CD4-positive, alpha-beta T cell treated with Interleukin-15 for 1 hour (primary cell): ENCODE measurements around the gene ZNF280B.
"Not testable (repeated sequence)": the region's sequence is repeated elsewhere in the genome, so short reads cannot be mapped to it uniquely, and the experiment has no call there.

Experiments used
- DNase-seq: peaks from one replicate; pipeline ENCODE4 v3.0.0-alpha.2; 2020

The ZNF280B gene

DNA sequence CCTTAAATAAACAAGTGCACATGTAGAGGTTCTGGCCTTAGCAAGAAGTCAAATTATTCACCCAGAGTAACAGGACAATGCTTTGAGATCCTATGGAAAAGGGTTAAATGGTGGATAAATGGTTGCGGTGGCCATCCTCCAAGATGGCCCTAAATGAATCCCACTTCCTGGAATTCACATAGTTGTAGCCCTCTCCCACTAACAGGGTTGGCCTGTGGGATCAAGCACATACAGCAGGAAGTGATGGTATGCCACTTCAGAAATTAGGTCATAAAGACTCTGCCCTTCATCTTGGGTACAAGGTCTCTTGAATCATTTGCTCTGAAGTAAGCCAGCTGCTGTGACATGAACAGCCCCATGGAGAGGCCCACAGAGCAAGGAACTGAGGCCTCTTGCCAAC is 1.8 kb downstream of the ZNF280B start:
- no peak for DNase-seq

DNA sequence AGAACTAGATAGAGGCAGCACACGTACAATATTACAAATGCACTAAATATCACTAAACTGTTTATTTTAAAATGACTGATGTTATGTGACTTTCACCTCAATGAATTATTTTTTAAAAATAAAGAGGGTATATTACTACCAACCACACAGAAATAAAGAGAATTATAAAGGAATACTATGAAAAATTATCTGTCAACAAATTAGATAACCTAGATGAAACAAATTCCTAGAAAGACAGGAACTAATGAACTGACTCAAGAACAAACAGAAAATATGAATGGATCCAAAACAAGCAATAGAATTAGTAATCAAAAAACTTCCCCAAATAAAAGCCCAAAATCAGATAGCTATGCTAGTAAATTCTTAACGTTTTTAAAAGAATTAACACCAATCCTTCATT is 10.3 kb downstream of the ZNF280B start:
- DNase-seq: no peak

DNA sequence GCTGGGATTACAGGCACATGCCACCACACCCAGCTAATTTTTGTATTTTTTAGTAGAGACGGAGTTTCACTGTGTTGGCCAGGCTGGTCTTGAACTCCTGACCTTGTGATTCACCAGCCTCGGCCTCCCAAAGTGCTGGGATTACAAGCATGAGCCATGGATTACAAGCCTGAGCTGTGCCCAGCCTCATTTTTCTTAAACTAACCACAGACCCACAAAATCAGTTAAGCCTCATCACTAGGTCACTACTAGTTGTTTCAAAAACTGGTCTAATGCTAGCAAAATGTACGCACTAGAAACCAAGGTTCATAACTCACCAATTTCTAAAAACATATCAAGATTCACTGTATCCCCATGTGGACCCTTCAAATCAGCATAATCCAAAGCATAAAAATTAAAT is 17.0 kb downstream of the ZNF280B start:
- not testable (repeated sequence) for DNase-seq

DNA sequence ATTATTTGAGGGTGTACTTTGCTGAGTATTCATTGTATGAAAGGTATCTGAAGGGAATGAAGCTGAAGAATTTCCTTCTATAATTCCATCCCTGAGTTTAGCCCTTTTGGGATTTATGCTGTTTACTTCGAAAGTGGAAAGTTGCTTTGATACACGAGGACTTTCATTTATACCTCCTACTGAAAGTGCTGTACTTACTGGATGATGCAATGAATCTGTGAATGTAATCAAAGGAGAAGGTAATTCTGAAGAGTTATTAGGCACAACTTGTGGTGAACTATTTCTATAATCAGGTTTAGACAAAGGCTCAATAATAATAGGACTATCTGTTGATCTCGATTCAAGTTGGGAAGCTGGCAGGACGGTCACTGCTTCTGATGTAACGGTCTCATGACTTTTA is 19.8 kb downstream of the ZNF280B start:
- DNase-seq: no peak

DNA sequence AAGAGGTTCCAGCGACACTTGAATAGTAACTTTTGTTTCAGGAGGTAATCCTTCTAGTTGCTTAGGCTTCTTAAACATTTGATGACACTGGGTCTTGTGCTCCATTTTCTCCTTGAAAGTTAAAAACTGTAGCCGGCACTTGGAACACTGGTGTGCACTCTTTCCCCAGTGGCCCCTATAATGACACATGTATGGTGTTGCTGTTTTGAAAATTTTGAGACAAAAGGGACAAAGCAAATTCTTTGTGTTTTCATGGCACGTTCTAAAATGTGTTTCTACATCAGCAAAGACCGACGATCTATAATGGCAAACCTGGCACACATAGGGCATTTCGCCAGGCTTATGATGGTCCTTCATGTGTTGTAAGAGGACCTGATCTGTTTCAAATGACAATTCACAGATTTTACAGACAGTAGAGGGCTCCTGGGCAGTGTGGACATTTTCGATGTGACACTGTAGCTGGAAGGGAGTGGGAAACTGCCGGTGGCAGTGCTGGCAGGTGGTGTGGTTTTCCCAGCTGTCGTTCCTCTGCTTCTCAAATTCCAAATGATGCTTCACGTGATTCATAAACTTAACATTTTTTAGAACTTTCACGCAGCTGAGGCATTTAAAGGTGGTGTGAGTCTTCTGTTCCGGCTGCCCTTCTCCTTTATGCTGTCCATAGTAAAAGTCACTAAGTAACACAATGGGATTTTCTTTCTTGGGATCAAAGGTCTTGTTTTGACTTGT is 20.5 kb downstream of the ZNF280B start:
- DNase-seq: no peak

DNA sequence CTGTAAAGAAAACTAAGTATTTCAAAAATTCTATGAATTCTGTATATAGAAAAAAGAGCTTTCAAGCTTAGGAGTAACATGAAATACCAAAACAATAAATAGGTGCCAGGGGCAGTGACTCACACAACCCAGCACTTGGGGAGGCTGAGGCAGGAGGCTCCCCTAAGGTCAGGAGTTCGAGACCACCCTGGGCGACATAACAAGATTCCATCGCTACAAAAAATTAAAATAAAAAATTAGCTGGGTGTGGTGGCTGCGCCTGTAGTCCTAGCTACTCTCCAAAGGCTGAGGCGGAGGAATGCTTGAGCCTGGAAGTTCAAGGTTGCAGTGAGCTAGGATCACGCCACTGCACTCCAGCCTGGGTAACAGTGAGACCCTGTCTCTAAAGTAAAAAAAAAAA is 21.5 kb downstream of the ZNF280B start:
- no peak for DNase-seq

DNA sequence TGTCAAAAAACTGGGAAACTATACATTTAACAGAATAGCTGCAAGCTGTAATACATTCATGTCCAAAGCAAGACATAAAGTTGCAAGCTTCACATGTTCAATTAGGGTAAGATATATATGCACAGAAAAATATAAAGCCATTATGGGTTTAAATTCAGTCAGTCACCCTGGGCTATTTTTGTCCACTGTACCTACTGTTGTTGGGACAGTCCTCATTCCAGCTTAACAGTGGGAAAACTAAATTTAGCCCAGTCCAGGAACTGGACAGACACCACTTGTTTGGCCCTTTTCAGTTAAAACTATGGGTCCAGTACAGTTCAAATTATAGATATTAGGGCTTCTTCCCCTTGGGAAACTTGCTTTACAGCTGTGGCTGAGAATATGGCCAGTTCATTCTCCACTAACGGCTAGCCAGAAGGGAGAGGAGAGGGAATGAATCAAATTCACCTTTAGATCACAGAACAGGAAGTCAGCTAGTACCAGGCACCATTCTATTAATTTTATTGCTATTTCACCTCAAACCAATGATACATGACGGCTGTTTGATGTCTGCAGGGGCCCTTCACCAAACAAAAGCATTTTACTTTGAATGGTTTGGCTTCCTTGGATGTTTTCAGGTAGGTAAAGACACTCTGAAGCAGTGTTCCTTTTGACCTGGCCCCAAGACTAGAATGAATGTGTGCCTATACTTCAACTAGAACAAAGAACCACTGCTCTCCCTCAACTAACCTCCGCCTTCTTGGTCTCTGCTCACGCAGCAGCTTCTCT is 22.2 kb downstream of the ZNF280B start:
- no peak for DNase-seq

DNA sequence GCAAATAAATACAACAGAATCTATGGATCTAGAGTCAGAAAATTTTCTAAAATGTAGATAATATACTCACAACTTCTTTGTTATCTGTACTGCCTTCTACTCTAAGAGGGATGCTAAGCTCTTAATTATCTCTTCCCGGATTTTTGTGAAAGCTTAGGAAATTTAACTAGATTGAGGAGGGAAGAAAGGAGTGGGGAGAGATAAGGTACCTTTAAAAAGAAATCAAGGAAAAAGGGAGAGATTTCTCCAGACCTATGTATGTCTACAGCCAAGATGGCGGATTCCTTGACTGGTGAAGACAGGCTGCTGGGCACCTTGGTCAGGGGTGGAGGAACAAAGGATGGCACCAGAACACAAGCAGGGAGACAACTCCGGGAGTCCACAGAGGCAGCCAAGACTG is 23.0 kb downstream of the ZNF280B start:
- DNase-seq: no peak

DNA sequence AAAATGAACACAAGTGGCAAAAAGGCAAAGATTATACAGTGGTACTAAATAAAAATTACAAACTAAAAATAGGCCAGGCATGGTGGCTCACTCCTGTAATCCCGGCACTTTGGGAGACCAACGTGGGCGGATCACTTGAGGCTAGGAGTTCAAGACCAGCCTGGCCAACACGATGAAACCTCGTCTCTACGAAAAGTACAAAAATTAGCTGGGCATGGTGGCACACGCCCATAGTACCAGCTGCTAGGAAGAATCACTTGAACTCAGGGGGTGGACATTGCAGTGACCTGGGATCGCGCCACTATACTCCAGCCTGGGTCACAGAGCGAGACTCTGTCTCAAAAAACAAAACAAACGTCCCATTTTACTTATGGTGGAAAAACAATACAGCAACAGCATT is 24.5 kb downstream of the ZNF280B start:
- DNase-seq: no peak

DNA sequence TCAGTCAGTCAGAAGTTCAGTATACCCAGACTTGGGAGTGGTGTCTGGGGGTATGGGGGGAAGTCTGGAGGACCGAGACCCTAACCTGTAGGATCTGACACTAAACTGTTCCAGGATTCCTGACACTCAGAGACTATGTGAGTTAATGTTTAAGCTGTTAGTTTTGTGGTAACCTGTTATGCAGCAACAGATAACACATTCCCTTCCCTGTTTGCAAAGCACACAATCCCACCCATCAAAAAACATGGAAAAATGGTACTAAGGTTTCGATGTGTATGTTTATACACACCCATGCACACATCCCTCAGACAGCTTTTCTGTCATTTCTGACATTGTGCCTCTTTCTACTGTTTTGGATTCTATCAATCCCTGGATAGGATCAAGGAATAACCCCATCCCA is 27.6 kb downstream of the ZNF280B start:
- DNase-seq: no peak

DNA sequence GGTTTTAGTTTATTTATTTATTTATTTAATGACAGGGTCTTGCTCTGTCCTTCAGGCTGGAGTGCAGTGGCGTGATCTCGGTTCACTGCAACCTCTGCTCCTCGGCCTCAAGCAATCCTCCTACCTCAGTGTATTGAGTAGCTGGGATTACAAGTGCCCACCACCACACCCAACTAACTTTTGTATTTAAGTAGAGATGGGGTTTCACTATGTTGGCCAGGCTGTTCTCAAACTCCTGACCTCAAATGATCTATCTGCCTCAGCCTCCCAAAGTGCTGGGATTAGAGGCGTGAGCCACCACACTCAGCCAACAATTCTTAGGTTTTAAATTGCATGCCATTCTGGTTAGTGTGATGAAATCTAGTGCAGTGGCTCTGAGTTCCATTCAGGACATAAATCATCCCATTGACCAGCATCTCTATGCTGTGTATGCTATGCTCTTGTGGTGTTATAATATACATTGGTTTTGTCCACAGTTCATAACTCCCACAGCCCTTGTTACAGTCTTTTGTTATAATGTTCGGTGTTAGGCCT is 28.5 kb downstream of the ZNF280B start:
- DNase-seq: no peak

DNA sequence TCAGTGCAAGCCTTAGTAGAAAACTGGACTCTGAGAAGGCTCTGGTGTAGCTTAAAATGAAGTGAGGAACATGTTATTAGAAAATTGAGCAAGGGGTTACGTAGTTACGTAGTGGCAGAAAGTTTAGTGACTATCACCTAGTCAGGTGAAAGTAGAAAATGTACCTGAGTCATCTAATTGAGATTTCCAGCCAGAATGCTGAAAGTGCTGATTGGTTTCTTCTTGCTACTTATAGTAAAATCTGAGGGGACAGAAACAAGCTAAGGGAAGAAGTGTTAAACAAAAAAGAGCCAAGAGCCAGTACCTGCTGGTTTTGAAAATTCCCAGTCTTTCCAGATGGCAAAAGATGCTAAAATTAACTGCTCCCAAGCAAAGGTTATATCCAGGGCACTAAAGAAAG is 29.4 kb downstream of the ZNF280B start:
- no peak for DNase-seq

DNA sequence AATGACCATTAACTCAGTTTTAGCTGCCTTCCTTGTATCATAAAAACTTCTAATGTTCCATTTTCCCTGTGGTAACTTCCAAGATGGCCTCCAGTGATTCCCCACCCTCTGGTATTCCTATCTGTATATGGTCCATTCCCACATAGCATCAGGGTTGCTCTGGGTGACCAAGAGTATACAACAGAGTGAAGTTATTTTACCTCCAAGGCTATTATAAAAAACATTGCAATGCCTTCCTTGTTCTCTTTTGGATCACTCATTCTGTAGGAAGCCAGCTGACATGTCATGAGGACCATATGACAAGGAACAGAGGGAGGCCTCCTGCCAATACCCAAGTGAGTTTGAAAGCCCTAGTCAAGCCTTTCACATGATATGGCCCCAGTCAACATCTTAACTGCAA is 30.1 kb downstream of the ZNF280B start:
- DNase-seq: no peak

DNA sequence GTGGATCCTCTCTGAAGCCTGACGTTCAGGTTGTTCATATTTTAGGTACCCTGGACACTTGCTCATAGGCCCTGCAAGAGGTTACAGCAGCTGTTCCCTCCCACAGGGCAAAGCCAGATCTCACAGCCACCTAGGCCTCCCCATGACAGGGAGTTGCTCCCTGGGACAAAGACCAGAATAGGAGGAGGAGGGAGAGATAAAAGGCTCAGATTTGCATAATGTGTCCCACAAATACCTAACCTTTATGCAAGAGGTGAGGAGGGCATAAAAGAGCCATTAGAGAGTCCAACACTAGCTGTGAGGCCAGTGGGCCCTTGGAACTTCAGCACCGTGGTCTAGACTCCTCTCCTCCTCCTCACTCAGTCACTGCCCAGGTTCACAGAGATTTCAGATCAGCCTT is 33.8 kb downstream of the ZNF280B start:
- no peak for DNase-seq

DNA sequence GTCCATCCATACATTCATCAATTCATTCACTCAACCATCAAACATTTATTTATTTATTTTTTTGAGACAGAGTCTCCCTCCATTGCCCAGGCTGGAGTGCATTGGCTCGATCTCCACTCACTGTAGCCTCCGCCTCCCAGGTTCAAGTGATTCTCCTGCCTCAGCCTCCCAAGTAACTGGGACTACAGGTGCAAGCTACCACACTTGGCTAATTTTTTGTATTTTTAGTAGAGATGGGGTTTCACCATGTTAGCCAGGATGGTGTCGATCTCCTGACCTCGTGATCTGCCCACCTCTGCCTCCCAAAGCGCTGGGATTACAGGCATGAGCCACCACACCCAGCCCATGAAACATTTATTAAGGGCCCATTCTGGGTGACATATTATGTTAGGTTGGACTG is 37.4 kb downstream of the ZNF280B start:
- DNase-seq: not testable (repeated sequence)

DNA sequence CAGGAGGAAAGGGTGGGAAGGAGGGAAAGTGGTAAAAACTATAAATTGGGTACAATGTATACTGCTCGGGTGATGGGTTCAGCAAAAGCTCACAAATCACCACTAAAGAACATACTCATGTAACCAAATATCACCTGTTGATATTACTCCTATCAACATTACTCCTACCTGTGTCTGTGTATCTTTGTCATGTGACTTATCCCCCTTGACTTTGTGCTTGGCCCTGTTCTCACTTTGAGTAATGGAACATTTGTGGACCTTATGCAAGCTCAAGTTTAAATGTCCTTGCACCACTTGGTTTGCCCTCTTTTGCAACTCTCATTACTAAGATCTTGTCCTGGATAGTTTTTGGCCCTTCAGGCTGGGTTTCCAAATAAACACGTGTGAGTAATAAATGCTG is 39.0 kb downstream of the ZNF280B start:
- DNase-seq: no peak

DNA sequence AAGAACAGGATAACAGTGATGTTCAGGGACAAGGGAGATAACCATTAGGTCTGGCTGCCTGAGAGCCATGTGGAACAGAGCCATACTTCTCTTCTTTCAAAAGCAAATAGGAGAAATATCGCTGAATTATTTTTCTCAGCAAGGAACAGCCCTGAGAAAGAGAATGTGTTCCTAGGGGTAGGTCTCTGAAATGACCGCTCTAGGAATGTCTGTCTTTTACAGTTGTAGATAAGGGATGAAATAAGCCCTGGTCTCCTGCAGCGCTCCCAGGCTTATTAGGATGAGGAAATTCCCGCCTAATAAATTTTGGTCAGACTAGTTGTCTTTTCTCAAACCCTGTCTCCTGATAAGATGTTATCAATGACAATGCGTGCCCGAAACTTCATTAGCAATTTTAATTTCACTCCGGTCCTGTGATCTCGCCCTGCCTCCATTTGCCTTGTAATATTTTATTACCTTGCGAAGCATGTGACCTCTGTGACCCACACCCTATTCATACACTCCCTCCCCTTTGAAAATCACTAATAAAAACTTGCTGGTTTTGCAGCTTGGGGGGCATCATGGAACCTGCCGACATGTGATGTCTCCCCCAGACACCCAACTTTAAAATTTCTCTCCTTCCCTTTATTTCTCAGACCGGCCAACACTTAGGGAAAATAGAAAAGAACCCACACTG is 39.6 kb downstream of the ZNF280B start:
- DNase-seq: not testable (repeated sequence)

DNA sequence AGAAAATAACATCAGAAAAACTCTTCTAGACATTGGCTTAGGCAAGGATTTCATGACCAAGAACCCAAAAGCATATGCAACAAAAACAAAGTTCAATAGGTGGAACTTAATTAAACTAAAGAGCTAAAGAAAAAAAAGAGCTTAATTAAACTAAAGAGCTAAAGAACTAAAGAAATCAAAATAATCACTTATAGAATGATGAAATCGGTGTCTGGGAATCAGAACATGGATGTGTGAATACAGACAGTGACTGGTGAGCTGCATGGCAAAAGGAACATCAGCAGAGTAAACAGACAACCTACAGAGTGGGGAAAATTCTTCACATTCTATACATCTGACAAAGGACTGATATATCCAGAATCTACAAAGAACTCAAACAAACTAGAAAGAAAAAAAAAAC is 41.4 kb downstream of the ZNF280B start:
- no peak for DNase-seq

DNA sequence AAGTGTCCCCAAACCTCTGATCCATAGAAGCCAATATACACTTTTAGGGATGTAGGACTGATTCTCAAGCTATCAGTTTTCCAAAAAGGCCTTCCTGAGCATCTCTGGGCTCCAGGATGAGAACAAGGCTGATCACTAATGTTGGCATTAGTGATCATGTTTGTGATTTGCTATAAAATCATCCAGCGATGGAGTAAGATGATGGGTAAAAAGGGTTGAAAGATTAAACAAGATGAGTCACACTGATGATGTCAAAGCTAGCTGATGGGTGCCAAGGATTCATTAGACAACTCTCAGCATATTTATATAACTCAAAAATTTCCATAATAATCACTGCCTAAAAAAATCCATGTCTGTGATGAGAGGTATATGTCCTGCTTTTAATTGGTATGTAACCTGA is 42.8 kb downstream of the ZNF280B start:
- DNase-seq: no peak

DNA sequence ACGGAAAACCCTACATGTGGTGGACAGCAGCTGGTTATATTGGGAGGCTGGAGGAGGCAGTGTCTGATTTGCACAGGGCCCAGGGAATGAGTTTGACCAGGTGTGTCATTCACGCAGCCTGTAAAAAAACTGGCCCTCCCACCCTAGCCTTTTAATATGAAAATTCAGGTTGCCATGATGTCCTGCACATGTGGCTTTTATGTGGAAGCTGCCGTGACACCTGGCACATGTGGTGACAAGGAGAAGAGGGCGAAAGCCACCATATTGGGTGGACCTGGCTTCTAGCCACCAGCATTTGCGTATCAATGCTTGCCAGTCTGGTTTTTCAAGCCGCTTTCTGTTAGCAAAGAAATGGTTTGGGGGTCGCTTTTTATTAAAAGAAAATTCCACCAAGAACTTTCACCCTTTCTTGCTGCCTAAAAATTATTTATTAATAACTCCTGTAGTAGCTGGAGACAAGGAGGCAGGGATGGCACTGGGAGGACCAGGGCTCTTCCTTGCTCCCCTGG is 43.4 kb downstream of the ZNF280B start:
- DNase-seq: no peak

DNA sequence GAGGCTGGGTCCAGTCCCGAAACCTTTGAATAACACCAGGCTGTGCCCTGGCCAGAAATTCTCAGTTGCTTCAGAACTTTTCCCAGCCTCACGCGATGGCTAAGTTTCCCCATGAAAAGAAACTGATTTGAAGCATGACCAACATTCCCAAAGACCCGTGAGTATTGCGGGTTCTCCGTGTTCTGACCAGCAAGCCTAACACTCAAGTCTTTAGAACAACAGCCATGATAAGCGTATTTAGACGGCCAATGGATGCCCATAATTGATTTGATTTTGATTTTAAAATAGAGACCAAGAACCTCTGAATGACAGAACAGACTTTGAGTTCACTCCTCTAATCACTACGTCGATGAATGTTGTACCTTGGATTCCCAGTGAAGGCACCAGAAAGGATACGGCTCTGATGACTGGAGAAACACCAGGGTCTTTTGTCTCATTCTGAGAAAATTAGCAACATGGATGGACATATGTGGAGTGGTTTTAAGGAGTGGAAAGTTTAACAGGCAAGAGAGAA is 43.9 kb downstream of the ZNF280B start:
- DNase-seq: no peak

DNA sequence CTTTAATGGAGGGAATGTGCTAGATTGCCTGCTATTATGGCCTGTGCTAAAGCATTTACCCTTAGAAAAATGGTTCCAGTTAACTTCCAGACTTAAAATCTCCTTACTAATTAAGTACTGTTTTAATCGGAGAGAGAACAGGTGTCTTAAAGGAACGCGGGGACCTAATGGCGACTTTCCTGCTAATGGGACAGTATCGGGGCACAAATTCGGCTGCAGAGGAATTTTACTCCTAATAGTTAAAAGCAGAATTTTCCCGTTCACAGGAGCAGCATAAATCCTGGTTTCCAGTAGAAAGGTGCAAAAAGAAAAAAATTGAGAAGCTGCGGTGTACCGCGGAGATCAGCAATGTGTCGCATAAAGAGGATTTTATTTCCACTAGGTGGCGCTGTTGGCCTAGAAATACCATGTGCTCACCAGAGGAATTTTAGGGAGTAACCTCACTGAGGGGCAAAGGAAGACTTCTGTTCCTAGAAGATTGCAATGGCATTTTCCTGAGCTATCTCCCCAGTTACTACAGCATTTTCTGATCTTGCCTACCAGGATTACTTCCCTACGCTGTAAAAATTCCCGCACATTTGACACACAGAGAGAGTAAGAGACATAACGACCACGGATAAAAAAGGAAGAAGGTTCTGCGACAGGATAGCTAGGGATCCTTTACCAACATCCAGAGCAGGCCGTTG is 44.5 kb downstream of the ZNF280B start:
- DNase-seq: peak; percentile 44
